SK-N-SH (cell line): ENCODE measurements around the gene TUSC7. TPM values are rescaled to one million over a fixed set of nuclear protein-coding genes. Genes with fewer than 3 reads are reported as not detected.

Experiments
- CTCF ChIA-PET: fragments of 300-600, 350-600 bp; formaldehyde crosslinking; extraction: SDS; loops from one replicate; lab custom pipeline; 2021; lab: Yijun Ruan, JAX
- POLR2A ChIA-PET: fragments of 350-600 bp; sonication (Branson Sonifier 250); formaldehyde crosslinking; extraction: SDS; loops from one replicate; lab custom pipeline; 2020; ENCODE audit warnings: antibody characterized with exemption, inconsistent platforms; lab: Yijun Ruan, JAX
- DNase-seq: peaks from one replicate; pipeline ENCODE4 v3.0.0; 2012
- H2AFZ ChIP-seq: fragments of 200-600 bp; sonication (generic); 2 replicates; pipeline ENCODE4 v1.8.1; 2016; ENCODE audit warnings: antibody characterized with exemption, mild to moderate bottlenecking, low read depth
- H3F3A ChIP-seq: fragments of 200-600 bp; sonication (generic); replicated peaks from 2 replicates; pipeline ENCODE3; 2016; ENCODE audit warnings: antibody characterized with exemption, mild to moderate bottlenecking; ENCODE audit not compliant: insufficient read depth
- H3K27ac ChIP-seq, 2 experiments: fragments of 200-500 bp in 1 of 2; fragments of 200-600 bp in 1 of 2; sonication (Bioruptor generic) in 1 of 2; sonication (generic), shearing (Covaris generic) in 1 of 2; 2 replicates each; pipeline versions ENCODE4 v1.5.1 to v1.6.1; 2014 to 2016; ENCODE audit warnings: low read depth in 2 of 2, inconsistent platforms in 1 of 2, low read length in 1 of 2, mild to moderate bottlenecking in 1 of 2, mixed read lengths in 1 of 2
- H3K27me3 ChIP-seq: fragments of 200-600 bp; sonication (generic), shearing (Covaris generic); 2 replicates; pipeline ENCODE4 v1.6.1; 2016; ENCODE audit warnings: mixed run types; ENCODE audit not compliant: insufficient read depth
- H3K36me3 ChIP-seq, 2 experiments: fragments of 200-500 bp in 1 of 2; fragments of 200-600 bp in 1 of 2; sonication (Bioruptor generic) in 1 of 2; sonication (generic) in 1 of 2; replicated peaks in 1 of 2; 2 replicates each; pipeline versions ENCODE3 to v1.5.1; 2014 to 2016; ENCODE audit warnings: low read length in 1 of 2, mild to moderate bottlenecking in 1 of 2; ENCODE audit not compliant: insufficient read depth in 2 of 2, control insufficient read depth in 1 of 2
- H3K4me1 ChIP-seq, 2 experiments: fragments of 200-500 bp in 1 of 2; fragments of 200-600 bp in 1 of 2; sonication (Bioruptor generic) in 1 of 2; sonication (generic), shearing (Covaris generic) in 1 of 2; 2 replicates each; pipeline versions ENCODE4 v1.5.1 to v1.6.1; 2014 to 2016; ENCODE audit warnings: low read depth in 1 of 2, low read length in 1 of 2, mixed run types in 1 of 2; ENCODE audit not compliant: insufficient read depth in 2 of 2, control insufficient read depth in 1 of 2
- H3K4me2 ChIP-seq: fragments of 200-600 bp; sonication (generic), shearing (Covaris generic); 2 replicates; pipeline ENCODE4 v1.6.1; 2017; ENCODE audit warnings: mixed run types
- H3K4me3 ChIP-seq, 2 experiments: fragments of 200-500 bp in 1 of 2; fragments of 200-600 bp in 1 of 2; sonication (Bioruptor generic) in 1 of 2; sonication (generic), shearing (Covaris generic) in 1 of 2; 2 replicates each; pipeline versions ENCODE4 v1.5.1 to v1.8.1; 2014 to 2016; ENCODE audit warnings: low read depth in 2 of 2, inconsistent platforms in 1 of 2, low read length in 1 of 2, mild to moderate bottlenecking in 1 of 2, mixed read lengths in 1 of 2, moderate library complexity in 1 of 2
- H3K79me2 ChIP-seq: fragments of 200-600 bp; sonication (generic); 2 replicates; pipeline ENCODE4 v1.8.1; 2017; ENCODE audit warnings: mild to moderate bottlenecking; ENCODE audit not compliant: insufficient read depth
- H3K9ac ChIP-seq: fragments of 200-600 bp; sonication (generic); 2 replicates; pipeline ENCODE4 v1.6.1; 2017; ENCODE audit warnings: mixed run types
- H3K9me2 ChIP-seq: fragments of 200-600 bp; sonication (generic); 2 replicates; pipeline ENCODE4 v1.6.1; 2017; ENCODE audit warnings: mixed run types
- H3K9me3 ChIP-seq: fragments of 200-600 bp; sonication (generic); 2 replicates; pipeline ENCODE4 v1.6.1; 2017; ENCODE audit warnings: mixed run types, mild to moderate bottlenecking, moderate library complexity
- H4K20me1 ChIP-seq: fragments of 200-600 bp; sonication (generic); 2 replicates; pipeline ENCODE4 v1.6.1; 2017; ENCODE audit warnings: mild to moderate bottlenecking, mixed run types; ENCODE audit not compliant: insufficient read depth
- EZH2phosphoT487 ChIP-seq: fragments of 200-600 bp; sonication (generic); IDR thresholded peaks from 2 replicates; pipeline ENCODE4 v1.6.1; 2017; ENCODE audit warnings: low read depth, mixed run types, mild to moderate bottlenecking, antibody characterized with exemption, moderate library complexity, borderline replicate concordance
- MEF2A ChIP-seq: IDR thresholded peaks from 2 replicates; pipeline ENCODE4 v1.4.0; 2012; ENCODE audit warnings: low read depth, borderline replicate concordance
- NFIC ChIP-seq: IDR thresholded peaks from 2 replicates; pipeline ENCODE4 v1.4.0; 2012; ENCODE audit warnings: borderline replicate concordance
- SIN3A ChIP-seq: IDR thresholded peaks from 2 replicates; pipeline ENCODE4 v1.6.1; 2012; ENCODE audit warnings: low read depth, mild to moderate bottlenecking, low read length, moderate library complexity, borderline replicate concordance
- SMC3 ChIP-seq: IDR thresholded peaks from 2 replicates; pipeline ENCODE4 v1.6.1; 2012; ENCODE audit warnings: low read depth, low read length, improper control_type of control experiment
- TAF1 ChIP-seq: IDR thresholded peaks from 2 replicates; pipeline ENCODE4 v1.6.1; 2012; ENCODE audit warnings: low read depth, mild to moderate bottlenecking, low read length, moderate library complexity, borderline replicate concordance
- TEAD4 ChIP-seq: IDR thresholded peaks from 2 replicates; pipeline ENCODE4 v1.4.0; 2012; ENCODE audit warnings: mild to moderate bottlenecking, borderline replicate concordance; ENCODE audit not compliant: insufficient read depth
- WGBS: methylation state at CpG from one replicate; pipeline ENCODE4 v1.1.6; 2017; ENCODE audit warnings: low lambda C conversion rate; 5-methylcytosine and 5-hydroxymethylcytosine counted together
- polyA plus RNA-seq, 3 experiments: library from polyadenylated mRNA; depleted of rRNA; stranded (reverse); fragments of >200 nt; gene quantifications; 2 replicates each; pipeline ENCODE4 v1.2.3, GENCODE V29; 2012
- TF ChIP-seq, protein P1 (sequence below): fragments of 150-350 bp; IDR thresholded peaks from 2 replicates; pipeline ENCODE4 v1.6.1; 2017; ENCODE audit warnings: antibody characterized with exemption, low read length, low read depth, borderline replicate concordance
- TF ChIP-seq, protein P2 (sequence below): IDR thresholded peaks from 2 replicates; pipeline ENCODE4 v1.4.0; 2012; ENCODE audit warnings: low read depth, borderline replicate concordance
- TF ChIP-seq, protein P3 (sequence below): fragments of 200-600 bp; sonication (generic); IDR thresholded peaks from 2 replicates; pipeline ENCODE4 v1.6.1; 2017; ENCODE audit warnings: antibody characterized with exemption, mild to moderate bottlenecking, moderate library complexity
- TF ChIP-seq, protein P4 (sequence below): IDR thresholded peaks from 2 replicates; pipeline ENCODE4 v1.4.0; 2012; ENCODE audit warnings: low read depth, borderline replicate concordance

TUSC7 gene
- polyA plus RNA-seq, 1 of the 3 experiments (the other 2 are of a cell fraction): not detected

DNA sequence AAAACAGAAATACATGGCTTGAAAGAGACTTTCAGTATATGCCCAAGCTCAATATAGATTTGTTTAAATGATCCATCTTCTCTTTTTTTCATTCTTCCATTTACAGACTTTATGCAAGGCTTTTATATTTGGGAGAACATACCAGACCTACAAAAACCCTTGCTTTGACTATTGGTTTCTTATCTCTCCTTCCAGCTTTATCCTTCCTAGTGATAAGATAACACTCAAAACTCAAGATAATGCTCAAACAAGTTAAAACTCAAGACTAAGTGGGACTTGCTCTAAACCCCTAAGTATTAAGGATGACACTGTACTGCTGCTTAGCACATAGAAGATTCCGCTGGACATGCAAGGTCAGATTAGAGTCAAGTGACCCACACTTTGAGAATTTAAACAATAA lies 8.0 kb downstream of the TUSC7 start:
- TF ChIP-seq SMC3 (no peak), EZH2phosphoT487 (no peak)
- TF ChIP-seq, protein P1, sequence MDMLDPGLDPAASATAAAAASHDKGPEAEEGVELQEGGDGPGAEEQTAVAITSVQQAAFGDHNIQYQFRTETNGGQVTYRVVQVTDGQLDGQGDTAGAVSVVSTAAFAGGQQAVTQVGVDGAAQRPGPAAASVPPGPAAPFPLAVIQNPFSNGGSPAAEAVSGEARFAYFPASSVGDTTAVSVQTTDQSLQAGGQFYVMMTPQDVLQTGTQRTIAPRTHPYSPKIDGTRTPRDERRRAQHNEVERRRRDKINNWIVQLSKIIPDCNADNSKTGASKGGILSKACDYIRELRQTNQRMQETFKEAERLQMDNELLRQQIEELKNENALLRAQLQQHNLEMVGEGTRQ: no peak
- TF ChIP-seq, protein P2, sequence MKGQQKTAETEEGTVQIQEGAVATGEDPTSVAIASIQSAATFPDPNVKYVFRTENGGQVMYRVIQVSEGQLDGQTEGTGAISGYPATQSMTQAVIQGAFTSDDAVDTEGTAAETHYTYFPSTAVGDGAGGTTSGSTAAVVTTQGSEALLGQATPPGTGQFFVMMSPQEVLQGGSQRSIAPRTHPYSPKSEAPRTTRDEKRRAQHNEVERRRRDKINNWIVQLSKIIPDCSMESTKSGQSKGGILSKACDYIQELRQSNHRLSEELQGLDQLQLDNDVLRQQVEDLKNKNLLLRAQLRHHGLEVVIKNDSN: no peak

DNA sequence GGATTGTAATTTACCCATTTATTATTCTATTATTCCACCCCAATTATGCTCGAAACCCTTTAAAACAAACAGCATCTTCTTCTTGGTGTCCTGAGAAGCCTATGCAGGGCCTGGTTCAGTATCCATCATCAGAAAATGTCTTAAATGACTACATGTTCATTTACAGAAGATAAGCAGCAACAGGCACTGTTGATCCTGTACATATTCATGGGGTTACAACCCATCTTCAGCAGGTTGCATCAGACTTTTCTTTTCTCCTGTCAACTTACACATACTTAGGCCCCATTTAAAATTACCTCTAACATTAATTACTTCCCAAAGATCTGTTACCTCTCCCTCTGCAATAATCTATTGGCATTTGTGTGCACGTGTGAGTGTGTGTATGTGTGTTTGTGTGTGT lies 18.9 kb downstream of the TUSC7 start:
- Histone ChIP-seq H3K9me2 (no peaks in the 10 kb centered on the region), H3K9me3 (no peaks in the 10 kb centered on the region), H3K36me3 (no peaks in the 10 kb centered on the region), H3K4me2 (no peak overlapping the region), H3K27ac (no peak overlapping the region), H3K4me1 (no peaks in the 10 kb centered on the region), H3K4me3 (no peak overlapping the region), H3K79me2 (no peaks in the 10 kb centered on the region), H4K20me1 (no peaks in the 10 kb centered on the region), H3K27me3 (no peaks in the 10 kb centered on the region), H3F3A (no peaks in the 10 kb centered on the region), H2AFZ (no peak overlapping the region), H3K9ac (no peak overlapping the region)
- no peak for TF ChIP-seq TEAD4
- no peak for TF ChIP-seq TAF1
- DNase-seq: no peak
- POLR2A ChIA-PET: no interaction called here
- CTCF ChIA-PET: no interaction called here
- 38% methylated on average over 2 of the region's 2 CpGs for WGBS

More for the DNA sequence above, 8.0 kb downstream of the TUSC7 start:
- no peak overlapping the region for H3K4me2 ChIP-seq
- no peaks in the 10 kb centered on the region for H3K27me3 ChIP-seq
- no peaks in the 10 kb centered on the region for H3K79me2 ChIP-seq
- 85% methylated on average over 1 of the region's 1 CpG for WGBS
- H3K9ac ChIP-seq: no peak overlapping the region
- no peaks in the 10 kb centered on the region for H3F3A ChIP-seq
- CTCF ChIA-PET: no interaction called here
- no peak overlapping the region for H3K27ac ChIP-seq
- H3K9me3 ChIP-seq: no peaks in the 10 kb centered on the region
- H3K4me3 ChIP-seq: no peak overlapping the region
- no peaks in the 10 kb centered on the region for H4K20me1 ChIP-seq
- H2AFZ ChIP-seq: no peak overlapping the region
- no peaks in the 10 kb centered on the region for H3K36me3 ChIP-seq
- no peaks in the 10 kb centered on the region; a peak in 1 of 4 replicates for H3K4me1 ChIP-seq
- DNase-seq: no peak
- no peaks in the 10 kb centered on the region for H3K9me2 ChIP-seq
- POLR2A ChIA-PET: no interaction called here

DNA sequence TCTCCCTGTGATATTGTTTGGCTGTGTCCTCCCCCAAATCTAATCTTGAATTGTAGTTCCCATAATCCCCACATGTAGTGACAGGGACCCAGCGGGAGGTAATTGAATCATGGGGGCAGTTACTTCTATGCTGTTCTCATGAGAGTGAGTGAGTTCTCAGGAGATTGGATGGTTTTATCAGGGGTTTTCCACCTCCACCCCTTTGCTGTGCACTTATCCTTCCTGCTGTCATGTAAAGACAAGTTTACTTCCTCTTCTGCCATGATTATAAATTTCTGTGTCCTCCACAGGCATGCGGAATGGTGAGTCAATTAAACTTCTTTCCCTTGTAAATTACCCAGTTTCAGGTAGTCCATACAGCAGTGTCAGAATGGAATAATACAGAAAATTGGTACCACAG lies 24.7 kb downstream of the TUSC7 start:
- no peak for DNase-seq
- no peak overlapping the region for H2AFZ ChIP-seq
- H3K9me3 ChIP-seq: no peaks in the 10 kb centered on the region
- H3K4me1 ChIP-seq: no peaks in the 10 kb centered on the region; a peak in 1 of 4 replicates
- no peak overlapping the region for H3K9ac ChIP-seq
- no peak overlapping the region for H3K27ac ChIP-seq
- no peak for TF ChIP-seq SMC3
- TF ChIP-seq MEF2A: no peak
- TF ChIP-seq, protein P3, sequence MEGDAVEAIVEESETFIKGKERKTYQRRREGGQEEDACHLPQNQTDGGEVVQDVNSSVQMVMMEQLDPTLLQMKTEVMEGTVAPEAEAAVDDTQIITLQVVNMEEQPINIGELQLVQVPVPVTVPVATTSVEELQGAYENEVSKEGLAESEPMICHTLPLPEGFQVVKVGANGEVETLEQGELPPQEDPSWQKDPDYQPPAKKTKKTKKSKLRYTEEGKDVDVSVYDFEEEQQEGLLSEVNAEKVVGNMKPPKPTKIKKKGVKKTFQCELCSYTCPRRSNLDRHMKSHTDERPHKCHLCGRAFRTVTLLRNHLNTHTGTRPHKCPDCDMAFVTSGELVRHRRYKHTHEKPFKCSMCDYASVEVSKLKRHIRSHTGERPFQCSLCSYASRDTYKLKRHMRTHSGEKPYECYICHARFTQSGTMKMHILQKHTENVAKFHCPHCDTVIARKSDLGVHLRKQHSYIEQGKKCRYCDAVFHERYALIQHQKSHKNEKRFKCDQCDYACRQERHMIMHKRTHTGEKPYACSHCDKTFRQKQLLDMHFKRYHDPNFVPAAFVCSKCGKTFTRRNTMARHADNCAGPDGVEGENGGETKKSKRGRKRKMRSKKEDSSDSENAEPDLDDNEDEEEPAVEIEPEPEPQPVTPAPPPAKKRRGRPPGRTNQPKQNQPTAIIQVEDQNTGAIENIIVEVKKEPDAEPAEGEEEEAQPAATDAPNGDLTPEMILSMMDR: no peak
- TF ChIP-seq, protein P2: no peak
- no peak for TF ChIP-seq NFIC
- TF ChIP-seq, protein P4, sequence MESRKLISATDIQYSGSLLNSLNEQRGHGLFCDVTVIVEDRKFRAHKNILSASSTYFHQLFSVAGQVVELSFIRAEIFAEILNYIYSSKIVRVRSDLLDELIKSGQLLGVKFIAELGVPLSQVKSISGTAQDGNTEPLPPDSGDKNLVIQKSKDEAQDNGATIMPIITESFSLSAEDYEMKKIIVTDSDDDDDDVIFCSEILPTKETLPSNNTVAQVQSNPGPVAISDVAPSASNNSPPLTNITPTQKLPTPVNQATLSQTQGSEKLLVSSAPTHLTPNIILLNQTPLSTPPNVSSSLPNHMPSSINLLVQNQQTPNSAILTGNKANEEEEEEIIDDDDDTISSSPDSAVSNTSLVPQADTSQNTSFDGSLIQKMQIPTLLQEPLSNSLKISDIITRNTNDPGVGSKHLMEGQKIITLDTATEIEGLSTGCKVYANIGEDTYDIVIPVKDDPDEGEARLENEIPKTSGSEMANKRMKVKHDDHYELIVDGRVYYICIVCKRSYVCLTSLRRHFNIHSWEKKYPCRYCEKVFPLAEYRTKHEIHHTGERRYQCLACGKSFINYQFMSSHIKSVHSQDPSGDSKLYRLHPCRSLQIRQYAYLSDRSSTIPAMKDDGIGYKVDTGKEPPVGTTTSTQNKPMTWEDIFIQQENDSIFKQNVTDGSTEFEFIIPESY: no peak
- TF ChIP-seq SIN3A: no peak
- TF ChIP-seq, all 33 proteins: peak for 0
- Histone ChIP-seq H3F3A (no peaks in the 10 kb centered on the region), H3K4me3 (no peak overlapping the region), H3K4me2 (no peak overlapping the region), H3K9me2 (no peaks in the 10 kb centered on the region), H4K20me1 (no peaks in the 10 kb centered on the region), H3K36me3 (no peaks in the 10 kb centered on the region), H3K79me2 (no peaks in the 10 kb centered on the region), H3K27me3 (no peaks in the 10 kb centered on the region)
- POLR2A ChIA-PET: no interaction called here
- CTCF ChIA-PET: no interaction called here
- WGBS: 90% methylated on average over 2 of the region's 2 CpGs
